ENCODE data around the gene GNRH2.
"Not testable (repeated sequence)": the region's sequence is repeated elsewhere in the genome, so short reads cannot be mapped to it uniquely, and the experiment has no call there.

GNRH2 gene

DNA sequence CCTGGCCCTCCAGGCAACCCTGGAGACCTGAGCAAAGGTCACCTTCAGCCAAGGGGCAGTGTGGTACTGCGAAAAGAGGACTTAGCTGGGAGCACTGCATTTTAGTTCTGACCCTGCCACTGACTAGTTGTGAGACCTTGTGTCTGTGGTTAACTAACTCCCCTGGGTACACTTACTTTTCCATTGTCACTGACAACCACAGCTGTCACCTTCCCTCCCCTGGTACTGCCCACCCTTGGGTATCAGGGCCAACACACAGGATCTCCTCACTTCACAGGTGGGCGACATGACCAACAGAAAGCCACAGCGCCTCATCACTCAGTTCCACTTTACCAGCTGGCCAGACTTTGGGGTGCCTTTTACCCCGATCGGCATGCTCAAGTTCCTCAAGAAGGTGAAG is 21.6 kb upstream of the GNRH2 start:
- DNase-seq (ENCODE audit: insufficient read length) (no peak), FAIRE-seq (no peak)
- TF ChIP-seq TAF1 (IDR thresholded peaks at IDR 0.05; ENCODE audit: borderline replicate concordance, low read depth, low read length) (no peak), POLR2AphosphoS5 (IDR thresholded peaks at IDR 0.05; ENCODE audit: low read depth, low read length) (no peak), POLR2A (IDR thresholded peaks at IDR 0.05; ENCODE audit: low read depth, low read length) (no peak)

GRCh38 chr20:3022559-3023490 is 20.6 kb upstream of the GNRH2 start:
- not testable (repeated sequence) for DNase-seq (ENCODE audit: insufficient read length); FAIRE-seq

- no peak for DNase-seq (ENCODE audit: insufficient read length)
- TF ChIP-seq POLR2A (IDR thresholded peaks at IDR 0.05; ENCODE audit: low read depth, low read length), result no peak
- TF ChIP-seq POLR2AphosphoS5 (IDR thresholded peaks at IDR 0.05; ENCODE audit: low read depth, low read length), result no peak
- no peak for TF ChIP-seq TAF1 (IDR thresholded peaks at IDR 0.05; ENCODE audit: borderline replicate concordance, low read depth, low read length)
- no peak for FAIRE-seq
Measured at GRCh38 chr20:3027987-3028386, 15.4 kb upstream of the GNRH2 start.

- DNase-seq (ENCODE audit: insufficient read length), result no peak
- FAIRE-seq, result no peak
- TF ChIP-seq TAF1 (IDR thresholded peaks at IDR 0.05; ENCODE audit: borderline replicate concordance, low read depth, low read length), result no peak
- no peak for TF ChIP-seq POLR2A (IDR thresholded peaks at IDR 0.05; ENCODE audit: low read depth, low read length)
- TF ChIP-seq POLR2AphosphoS5 (IDR thresholded peaks at IDR 0.05; ENCODE audit: low read depth, low read length), result no peak
Measured at GRCh38 chr20:3031524-3032147, 11.8 kb upstream of the GNRH2 start.

- DNase-seq (ENCODE audit: insufficient read length), result no peak
- FAIRE-seq, result no peak
- TF ChIP-seq POLR2A (IDR thresholded peaks at IDR 0.05; ENCODE audit: low read depth, low read length) (no peak), TAF1 (IDR thresholded peaks at IDR 0.05; ENCODE audit: borderline replicate concordance, low read depth, low read length) (no peak), POLR2AphosphoS5 (IDR thresholded peaks at IDR 0.05; ENCODE audit: low read depth, low read length) (no peak)
Measured at GRCh38 chr20:3032624-3033023, 10.8 kb upstream of the GNRH2 start.

DNA sequence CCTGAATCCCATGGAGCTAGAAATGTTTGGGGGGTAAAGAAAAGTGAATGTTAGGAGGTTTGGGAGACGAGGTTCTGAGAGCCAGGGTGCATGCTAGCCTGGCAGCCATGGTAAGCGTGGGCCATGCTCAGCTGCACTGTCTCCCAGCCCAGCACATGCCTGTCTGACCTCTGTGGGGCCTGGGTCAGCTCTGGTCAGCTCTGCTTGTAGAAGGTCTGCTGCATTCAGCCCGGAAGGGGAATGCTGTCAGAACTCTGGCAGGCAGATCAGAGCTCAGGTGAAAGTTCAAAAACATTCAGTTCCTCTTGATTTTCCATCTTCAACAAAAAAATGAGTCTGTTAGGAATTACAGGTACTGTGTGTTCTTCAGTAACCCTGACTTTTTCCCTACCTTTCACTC is 5.8 kb upstream of the GNRH2 start:
- no peak for DNase-seq (ENCODE audit: insufficient read length)
- no peak for FAIRE-seq
- no peak for TF ChIP-seq TAF1 (IDR thresholded peaks at IDR 0.05; ENCODE audit: borderline replicate concordance, low read depth, low read length)
- TF ChIP-seq POLR2AphosphoS5 (IDR thresholded peaks at IDR 0.05; ENCODE audit: low read depth, low read length), result no peak
- no peak for TF ChIP-seq POLR2A (IDR thresholded peaks at IDR 0.05; ENCODE audit: low read depth, low read length)

- DNase-seq (ENCODE audit: insufficient read length) (no peak), FAIRE-seq (no peak)
- TF ChIP-seq POLR2AphosphoS5 (IDR thresholded peaks at IDR 0.05; ENCODE audit: low read depth, low read length) (no peak), POLR2A (IDR thresholded peaks at IDR 0.05; ENCODE audit: low read depth, low read length) (no peak), TAF1 (IDR thresholded peaks at IDR 0.05; ENCODE audit: borderline replicate concordance, low read depth, low read length) (no peak)
Measured at GRCh38 chr20:3038454-3038853, 5.0 kb upstream of the GNRH2 start.

DNA sequence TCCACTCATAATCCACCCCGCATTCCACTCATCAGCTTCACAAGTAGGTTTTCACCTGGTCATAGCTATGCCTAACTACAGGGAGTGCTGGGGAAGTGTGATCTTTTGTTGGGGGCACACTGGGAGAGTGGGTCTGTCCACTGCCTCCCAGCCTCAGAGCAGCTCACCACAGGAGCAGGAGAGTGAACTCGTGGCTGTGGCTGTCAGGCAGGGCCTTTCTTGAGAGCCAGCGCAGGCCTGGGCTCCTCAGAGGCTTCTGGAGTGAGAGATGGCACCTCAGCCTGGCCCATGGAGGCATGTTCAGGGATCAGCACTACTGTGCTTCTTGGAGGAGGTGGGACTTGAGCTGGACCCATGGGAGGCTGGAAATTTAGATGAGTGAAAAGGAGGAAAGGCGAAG is 4.0 kb upstream of the GNRH2 start:
- no peak for TF ChIP-seq POLR2AphosphoS5 (IDR thresholded peaks at IDR 0.05; ENCODE audit: low read depth, low read length)
- no peak for TF ChIP-seq TAF1 (IDR thresholded peaks at IDR 0.05; ENCODE audit: borderline replicate concordance, low read depth, low read length)
- TF ChIP-seq POLR2A (IDR thresholded peaks at IDR 0.05; ENCODE audit: low read depth, low read length), result no peak
- FAIRE-seq, result no peak

GRCh38 chr20:3040086-3040485 is 3.3 kb upstream of the GNRH2 start:
- DNase-seq (ENCODE audit: insufficient read length), result no peak
- FAIRE-seq, result no peak
- no peak for TF ChIP-seq TAF1 (IDR thresholded peaks at IDR 0.05; ENCODE audit: borderline replicate concordance, low read depth, low read length)
- no peak for TF ChIP-seq POLR2AphosphoS5 (IDR thresholded peaks at IDR 0.05; ENCODE audit: low read depth, low read length)
- TF ChIP-seq POLR2A (IDR thresholded peaks at IDR 0.05; ENCODE audit: low read depth, low read length), result no peak

More for the DNA sequence above, 4.0 kb upstream of the GNRH2 start:
- DNase-seq (ENCODE audit: insufficient read length), result no peak

GRCh38 chr20:3041854-3042409 is 1.5 kb upstream of the GNRH2 start:
- TF ChIP-seq POLR2AphosphoS5 (IDR thresholded peaks at IDR 0.05; ENCODE audit: low read depth, low read length) (no peak), POLR2A (IDR thresholded peaks at IDR 0.05; ENCODE audit: low read depth, low read length) (no peak), TAF1 (IDR thresholded peaks at IDR 0.05; ENCODE audit: borderline replicate concordance, low read depth, low read length) (no peak)
- FAIRE-seq, result no peak
- DNase-seq (ENCODE audit: insufficient read length), result no peak

DNA sequence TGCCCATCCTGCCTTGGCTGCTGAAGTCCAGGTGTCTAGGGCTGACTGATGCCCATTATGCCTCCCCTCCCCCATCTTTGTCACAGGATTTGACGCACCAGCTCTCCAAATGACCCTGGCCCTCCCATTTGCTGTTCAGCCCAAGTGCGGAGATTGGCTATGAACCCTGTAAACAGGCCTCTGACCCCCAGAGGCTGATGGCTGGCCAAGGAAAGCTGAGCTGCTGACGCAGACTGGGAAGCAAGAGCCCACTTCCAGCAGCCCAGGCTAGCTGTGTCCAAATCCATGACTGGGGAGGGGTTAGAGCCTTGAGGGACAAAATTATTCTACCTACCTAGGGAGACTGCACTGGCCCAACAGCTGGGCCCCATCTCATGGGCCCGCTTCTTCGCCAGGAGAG is 797 bp upstream of the GNRH2 start:
- TF ChIP-seq POLR2AphosphoS5 (IDR thresholded peaks at IDR 0.05; ENCODE audit: low read depth, low read length), result no peak
- TF ChIP-seq TAF1 (IDR thresholded peaks at IDR 0.05; ENCODE audit: borderline replicate concordance, low read depth, low read length), result no peak
- TF ChIP-seq POLR2A (IDR thresholded peaks at IDR 0.05; ENCODE audit: low read depth, low read length), result no peak
- no peak for FAIRE-seq

More for the DNA sequence above, 797 bp upstream of the GNRH2 start:
- DNase-seq (ENCODE audit: insufficient read length), result no peak
